GM18526 (cell line): ENCODE data around the gene MICA.

ENCODE experiments used
- POLR2A ChIP-seq: IDR thresholded peaks from 3 replicates; pipeline ENCODE4 v1.6.1; 2011; ENCODE audit not compliant: insufficient read length; ENCODE audit errors: extremely low read depth

MICA gene

GRCh38 chr6:31399589-31400466 is 3.6 kb upstream of the MICA start:
- no peak for TF ChIP-seq POLR2A

DNA sequence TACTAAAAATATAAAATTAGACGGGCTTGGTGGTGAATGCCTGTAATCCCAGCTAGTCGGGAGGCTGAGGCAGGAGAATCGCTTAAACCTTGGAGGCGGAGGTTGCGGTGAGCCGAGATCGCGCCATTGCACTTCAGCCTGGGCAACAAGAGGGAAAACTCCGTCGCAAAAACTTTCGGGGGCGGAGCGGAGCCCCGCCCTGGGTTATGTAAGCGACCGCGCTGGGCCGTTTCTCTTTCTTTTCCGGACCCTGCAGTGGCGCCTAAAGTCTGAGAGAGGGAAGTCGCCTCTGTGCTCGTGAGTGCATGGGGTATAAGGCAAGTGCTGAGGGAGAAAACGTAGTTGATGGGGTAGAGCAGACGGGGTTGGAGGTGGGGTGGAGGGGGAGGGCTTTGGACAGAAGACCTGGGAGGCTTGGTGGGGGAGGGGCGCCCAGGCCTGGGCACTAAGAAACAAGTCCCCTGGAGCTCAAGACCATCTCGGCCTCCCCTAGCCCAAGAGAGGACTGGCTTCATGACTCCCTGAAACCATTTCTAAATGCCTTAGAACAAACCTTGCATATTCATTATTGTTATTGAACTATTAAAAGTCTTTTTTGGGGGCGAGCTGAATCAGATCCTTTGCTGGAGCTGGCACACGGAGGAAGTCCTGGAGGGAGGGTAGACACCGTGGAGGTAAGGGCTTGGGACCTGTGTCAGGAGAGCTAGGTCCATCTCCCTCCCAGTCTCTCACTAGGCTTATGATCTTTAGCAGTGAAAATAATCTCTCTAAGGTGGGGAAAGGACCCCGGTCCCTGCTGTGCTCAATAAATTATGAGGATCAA is 2.7 kb upstream of the MICA start:
- TF ChIP-seq POLR2A = peak; percentile 68

GRCh38 chr6:31401403-31401802 is 2.0 kb upstream of the MICA start:
- no peak for TF ChIP-seq POLR2A

DNA sequence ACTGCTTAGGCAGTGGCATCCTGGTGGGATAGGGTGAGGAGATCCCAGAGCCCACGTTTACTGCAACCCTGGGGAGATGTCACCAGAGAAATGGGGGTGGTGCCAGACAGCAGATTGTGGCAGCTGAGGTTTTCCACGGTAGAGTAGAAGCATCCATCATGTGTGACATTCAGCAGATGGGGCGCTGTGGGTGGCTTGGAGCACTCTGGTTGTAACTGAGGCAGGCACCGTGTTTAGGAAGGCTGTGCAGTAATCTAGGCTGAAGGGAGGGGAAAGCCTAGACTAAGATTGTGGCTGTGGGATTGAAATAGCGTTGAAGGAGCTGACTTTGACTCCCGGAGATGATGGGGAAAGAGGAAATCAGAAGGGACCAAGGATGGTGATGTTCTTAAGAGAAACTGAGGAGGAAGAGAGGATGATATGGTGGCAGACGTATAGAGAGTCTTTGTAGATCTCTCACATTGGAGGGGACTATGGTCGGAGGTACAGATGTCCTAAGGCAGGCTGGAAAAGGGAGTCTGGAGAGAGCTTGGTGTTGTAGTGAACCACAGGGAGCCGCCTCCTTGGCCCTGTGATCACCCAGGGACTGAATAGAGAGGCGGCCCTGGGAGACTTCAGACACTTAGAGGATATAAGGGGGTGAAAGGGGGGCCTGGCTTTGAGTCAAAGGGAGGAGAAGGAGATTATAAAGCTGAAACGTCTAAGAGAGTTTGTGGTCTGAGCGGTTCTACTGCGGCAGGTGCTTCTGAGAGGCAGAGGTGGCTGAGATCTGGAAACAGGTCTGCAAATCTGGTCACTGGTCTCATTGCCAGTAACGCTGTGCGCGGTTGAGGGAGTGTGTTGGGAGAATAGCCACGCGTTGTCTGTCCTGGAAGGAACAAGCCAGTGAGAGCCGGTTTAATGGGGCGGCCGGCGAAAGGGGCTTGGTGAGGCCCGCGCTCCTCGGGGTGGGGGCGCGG is 792 bp upstream of the MICA start:
- TF ChIP-seq POLR2A = no peak

DNA sequence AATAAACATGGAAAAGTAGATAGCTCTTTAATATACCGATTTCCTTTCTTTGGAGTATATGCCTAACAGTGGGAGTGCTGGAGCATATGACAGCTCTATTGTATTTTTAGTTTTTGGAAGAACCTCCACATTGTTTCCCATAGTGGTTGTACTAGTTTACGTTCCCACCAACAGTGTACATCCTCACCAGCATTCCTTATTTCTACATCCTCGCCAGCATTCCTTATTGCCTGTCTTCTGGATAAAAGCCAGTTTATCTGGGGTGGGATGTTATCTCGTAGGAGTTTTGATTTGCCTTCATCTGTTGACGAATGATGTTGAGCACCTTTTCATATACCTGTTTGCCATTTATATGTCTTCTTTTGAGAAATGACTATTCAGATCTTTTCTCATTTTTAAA is 2.6 kb downstream of the MICA start:
- TF ChIP-seq POLR2A = no peak

- no peak for TF ChIP-seq POLR2A
These were observed 4.3 kb downstream of the MICA start for GRCh38 chr6:31407699-31408098.

- no peak for TF ChIP-seq POLR2A
These were observed 9.1 kb downstream of the MICA start for GRCh38 chr6:31412506-31412905.

DNA sequence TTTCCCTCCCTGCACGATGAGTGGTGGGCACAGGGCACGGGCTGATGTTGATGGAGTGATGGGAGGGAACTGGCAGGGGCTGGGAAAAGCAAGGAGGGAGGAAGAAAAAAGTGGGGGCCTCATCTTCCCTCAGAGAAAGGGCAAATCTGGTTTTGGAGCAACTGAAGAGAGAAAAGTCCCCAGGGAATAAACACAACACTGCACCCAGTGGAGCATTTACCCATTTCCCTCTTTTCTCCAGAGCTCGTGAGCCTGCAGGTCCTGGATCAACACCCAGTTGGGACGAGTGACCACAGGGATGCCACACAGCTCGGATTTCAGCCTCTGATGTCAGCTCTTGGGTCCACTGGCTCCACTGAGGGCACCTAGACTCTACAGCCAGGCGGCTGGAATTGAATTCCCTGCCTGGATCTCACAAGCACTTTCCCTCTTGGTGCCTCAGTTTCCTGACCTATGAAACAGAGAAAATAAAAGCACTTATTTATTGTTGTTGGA is 11.4 kb downstream of the MICA start:
- no peak for TF ChIP-seq POLR2A

DNA sequence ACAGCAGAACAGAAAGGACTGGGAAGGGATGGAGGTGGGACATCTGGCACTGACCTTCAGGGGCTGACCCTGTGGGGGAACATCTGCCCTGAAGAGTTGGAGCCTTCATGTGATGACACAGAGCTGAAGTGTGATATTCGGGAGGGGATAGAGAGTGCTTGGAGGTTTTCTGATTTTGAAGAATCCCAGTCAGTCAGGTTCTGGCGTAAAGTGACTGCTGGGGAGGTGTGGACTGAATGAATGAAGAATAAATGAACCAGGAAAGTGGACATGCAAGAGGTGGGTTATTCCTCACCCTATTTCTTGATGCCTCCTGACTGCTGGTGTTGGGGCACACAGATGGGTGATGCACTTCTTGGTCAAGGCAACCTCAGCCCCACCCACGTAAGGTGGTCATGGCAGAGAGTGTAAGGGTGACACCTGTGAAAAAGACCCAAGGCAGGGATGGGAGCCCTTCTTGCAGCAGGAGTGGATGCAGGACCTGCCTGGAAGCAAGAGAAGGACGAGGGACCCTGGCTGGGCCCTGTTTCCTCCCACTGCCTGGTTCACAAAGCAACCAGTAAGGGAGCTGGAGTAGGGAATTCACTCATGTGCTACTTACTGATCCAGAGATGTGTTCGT is 13.1 kb downstream of the MICA start:
- TF ChIP-seq POLR2A = no peak

GRCh38 chr6:31418251-31418650 is 14.9 kb downstream of the MICA start:
- TF ChIP-seq POLR2A = no peak

GRCh38 chr6:31419842-31420241 is 16.4 kb downstream of the MICA start:
- no peak for TF ChIP-seq POLR2A

DNA sequence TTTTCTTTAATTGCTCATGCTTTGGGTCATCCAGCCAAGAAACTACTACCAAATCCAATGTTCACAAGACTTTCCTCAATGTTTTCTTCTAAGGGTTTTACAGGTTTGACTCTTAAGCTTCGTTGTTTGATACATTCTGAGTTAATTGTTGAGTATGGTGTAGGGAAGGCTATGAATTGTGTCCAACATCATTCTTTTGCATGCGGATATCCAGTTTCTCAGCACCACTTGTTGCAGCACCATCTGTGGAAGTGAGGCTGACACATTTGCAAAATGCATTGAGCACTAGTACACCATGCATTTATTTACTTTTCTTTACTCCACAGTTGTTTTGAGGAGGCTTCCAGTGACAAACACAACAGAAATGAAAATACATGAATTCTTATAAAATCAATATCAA is 17.2 kb downstream of the MICA start:
- no peak for TF ChIP-seq POLR2A

- TF ChIP-seq POLR2A = no peak
These were observed 19.2 kb downstream of the MICA start for GRCh38 chr6:31422587-31422986.

- no peak for TF ChIP-seq POLR2A
These were observed 20.2 kb downstream of the MICA start for GRCh38 chr6:31423550-31423949.
